DLD1 (cell line): ENCODE data around the gene TRMT1L.

Experiments
- in situ Hi-C: cut with HindIII; loops from 2 replicates; pipeline ENCODE4 v1.10.0; 2017; ENCODE audit warnings: low sequenced_read_pairs

TRMT1L gene

DNA sequence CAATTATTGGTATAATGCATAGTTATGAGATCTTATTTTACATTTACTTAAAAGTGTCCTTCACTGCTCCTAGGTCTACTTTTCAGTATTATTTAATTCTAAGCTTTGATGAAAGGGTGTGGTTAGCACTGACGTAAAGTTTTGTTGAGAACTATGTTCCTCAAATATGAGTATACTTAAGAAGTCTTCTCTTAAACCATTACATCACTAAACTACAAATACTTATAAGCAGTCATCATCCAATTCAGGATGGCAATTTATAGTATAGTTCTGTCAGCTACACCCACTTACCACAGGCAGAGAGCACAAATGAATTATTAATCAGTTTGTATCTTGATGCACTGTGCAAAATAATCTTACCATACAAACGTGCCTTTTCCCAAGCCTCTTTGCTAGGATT, 27.0 kb downstream of the TRMT1L start:
- in situ Hi-C loops: no loop called here

DNA sequence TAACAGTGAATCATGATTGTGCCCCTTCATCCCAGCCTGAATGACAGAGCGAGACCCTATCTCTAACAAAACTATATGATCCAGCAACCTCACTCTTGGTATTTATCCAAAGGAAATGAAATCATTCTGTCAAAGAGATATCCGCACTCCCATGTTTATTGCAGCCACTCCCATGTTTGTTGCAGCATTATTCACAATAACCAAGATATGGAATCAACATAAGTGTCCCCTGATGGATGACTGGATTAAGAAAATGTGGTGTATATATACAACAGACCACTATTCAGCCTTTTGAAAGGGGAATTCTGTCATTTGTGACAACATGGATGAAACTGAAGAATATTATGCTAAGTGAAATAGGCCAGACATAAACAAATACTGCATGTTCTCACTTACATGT, 44.4 kb downstream of the TRMT1L start:
- in situ Hi-C loops: no loop called here

DNA sequence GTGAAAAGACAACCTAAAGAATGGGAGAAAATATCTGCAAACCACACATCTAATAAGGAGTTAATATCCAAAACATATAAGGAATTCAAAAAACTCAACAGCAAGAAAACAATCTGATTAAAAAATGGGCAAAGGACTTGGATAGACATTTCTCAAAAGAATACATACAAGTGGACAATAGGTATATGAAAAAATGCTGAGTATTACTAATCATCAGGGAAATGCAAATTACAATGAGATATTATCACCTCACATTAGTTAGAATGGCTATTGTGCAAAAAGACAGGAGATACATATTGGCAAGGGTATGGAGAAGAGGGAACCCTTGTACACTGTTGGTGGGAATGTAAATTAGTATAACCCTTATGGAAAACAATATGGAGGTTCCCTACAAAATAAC, 44.9 kb downstream of the TRMT1L start:
- in situ Hi-C loops: no loop called here

DNA sequence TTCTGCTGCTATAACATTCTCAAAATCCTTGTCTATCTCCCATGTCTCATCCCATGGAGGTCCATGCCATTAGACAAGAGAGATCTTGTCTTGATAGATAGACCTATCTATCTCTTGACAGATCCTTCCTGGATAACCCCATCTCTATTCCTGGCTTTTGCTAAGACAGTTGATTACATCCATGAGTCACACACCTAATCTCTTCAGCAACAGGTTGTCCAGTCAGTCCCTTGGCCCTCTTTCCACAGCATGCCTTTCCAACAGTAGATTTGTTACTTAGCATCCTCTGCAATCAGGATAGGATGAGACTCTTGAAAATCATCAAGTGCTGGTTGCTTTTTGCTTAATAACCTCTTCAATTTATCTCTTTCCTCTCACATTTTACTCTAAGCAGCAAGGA, 46.6 kb downstream of the TRMT1L start:
- in situ Hi-C loops: no loop called here

DNA sequence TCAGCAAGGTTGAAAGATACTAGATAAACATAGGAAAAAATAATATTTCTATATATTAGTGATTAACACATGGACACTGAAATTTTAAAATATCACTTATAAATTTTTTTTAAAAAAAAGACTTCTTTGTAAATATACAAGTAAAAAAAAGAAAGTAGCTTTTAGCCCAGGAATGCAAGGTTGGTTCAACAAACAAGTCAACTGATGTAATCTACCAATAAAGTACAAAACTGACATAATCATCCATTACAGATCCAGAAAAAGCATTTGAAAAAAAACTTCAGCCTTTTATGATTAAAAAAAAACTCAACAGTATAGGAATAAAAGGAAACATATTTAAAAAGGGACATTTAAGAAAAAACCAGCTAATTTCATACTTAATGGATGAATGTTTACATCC, 48.4 kb downstream of the TRMT1L start:
- in situ Hi-C loops: no loop called here

DNA sequence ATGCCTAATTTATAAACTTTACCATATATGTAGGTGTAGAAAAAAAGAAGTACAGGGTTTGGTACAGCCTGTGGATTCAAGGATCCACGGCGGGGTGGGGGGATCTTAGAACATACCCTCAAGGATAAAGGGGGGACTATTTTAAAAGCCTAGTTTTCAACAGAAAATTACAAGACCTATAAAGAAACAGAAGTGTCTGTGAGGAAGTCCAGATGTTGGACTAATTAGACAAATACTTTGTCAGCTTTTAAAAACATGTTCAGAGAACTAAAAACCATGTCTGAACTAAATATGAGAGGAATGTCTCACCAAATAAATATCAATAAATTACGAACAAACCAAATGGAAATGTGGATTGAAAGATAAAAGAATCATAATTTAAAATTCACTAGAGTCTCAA, 51.6 kb downstream of the TRMT1L start:
- in situ Hi-C loops: no loop called here

DNA sequence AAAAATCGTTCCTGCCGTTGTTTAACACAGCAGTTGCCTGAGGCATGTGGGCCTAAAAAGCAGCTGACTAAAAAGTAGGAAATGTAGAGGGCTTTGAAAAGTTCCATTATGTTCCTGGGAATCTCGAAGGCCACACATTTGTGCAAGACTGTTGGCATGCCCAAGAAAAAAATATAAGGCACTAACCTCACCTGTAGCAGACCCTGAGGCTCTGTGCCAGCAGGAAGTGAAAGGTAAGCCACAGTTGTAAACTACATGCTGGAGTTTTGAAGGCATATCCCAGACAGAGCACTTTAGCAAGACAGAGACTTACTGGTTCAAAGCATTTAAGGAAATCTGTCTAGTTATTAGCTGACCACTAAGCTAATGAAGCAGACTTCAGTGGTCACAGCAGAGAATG, 52.7 kb downstream of the TRMT1L start:
- in situ Hi-C loops: no loop called here

DNA sequence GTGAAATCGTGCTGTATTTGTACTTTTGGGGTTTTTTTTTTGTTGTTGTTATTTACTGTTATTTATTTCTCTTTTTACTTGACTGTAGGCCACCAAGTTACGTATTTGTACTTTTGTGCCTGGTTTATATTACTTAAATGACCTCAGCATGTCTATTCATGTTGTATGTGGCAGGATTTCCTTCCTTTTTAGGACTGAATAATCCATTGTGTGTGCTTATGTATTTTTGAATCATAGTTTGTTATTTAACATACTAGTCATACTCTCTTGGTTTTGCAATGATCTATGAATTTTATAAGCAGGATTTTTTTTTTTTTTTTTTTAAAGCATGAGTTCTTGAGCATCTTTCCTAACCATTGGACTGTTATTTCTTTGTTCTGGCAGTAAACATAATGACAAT, 60.2 kb downstream of the TRMT1L start:
- in situ Hi-C loops: no loop called here

DNA sequence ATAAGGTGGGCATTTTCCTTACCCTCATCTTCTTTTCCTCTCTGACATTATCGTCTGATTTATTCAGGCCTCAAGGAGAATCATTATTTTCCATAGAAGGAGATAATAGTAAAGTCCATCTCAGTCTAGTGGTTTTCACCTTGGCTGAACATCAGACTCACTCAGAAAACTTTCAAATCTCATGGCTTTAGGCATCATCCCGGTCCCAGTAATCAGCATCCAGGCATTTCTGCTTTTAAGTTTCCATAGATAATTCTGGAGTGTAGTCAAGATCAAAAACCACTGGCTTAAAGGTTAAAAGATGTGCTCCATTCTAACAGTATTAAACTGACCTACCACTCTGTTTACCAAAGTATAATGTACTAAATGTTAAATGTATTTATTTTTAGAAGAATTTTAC, 62.0 kb downstream of the TRMT1L start:
- in situ Hi-C loops: no loop called here

DNA sequence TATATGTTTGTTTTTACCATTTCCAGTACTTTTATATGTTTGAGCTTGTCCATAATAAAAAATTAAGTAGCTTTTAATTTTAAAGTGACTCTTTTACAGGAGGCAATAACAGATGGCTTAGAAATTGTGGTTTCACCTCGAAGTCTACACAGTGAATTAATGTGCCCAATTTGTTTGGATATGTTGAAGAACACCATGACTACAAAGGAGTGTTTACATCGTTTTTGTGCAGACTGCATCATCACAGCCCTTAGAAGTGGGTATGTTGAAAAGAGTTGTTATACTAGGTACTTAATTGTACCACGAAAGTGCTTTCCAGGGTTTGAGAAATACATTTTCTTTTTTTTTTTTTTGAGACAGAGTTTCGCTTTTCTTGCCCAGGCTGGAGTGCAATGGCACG, 65.3 kb downstream of the TRMT1L start:
- in situ Hi-C loops: no loop called here

DNA sequence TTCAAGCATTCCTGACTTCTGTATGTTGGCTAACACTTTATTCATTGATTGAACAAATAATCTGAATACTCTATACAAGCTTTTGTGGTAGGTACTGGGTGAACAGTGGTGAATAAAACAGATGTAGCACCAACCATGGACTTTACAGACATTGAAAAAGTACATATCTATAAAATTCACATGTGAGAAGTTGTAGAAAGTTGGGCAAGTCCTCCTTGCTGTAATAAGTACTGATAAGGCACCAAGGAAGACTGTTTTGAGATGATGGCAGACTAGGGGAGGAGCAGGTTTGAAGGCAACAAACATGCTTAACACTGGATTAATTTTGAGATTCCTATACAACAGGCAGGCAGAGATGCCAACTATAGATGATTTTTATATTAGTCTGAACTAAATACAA, 69.0 kb downstream of the TRMT1L start:
- in situ Hi-C loops: no loop called here

DNA sequence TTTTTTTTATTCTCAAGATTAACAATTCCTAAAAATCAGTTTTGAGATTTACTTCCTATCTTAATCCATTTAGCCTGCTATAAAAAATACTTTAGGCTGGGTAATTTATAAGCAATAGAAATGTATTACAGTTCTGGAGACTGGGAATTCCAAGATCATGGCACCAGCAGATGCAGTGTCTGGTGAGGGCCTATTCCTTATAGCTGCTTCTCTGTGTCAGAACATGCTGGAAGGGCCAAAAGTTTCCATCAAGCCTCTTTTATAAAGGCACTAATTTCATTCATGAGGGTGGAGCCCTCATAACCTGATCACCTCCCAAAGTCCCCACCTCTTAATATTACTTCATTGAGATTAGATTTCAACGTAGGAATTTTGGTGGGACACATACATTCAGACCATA, 69.7 kb downstream of the TRMT1L start:
- in situ Hi-C loops: no loop called here

DNA sequence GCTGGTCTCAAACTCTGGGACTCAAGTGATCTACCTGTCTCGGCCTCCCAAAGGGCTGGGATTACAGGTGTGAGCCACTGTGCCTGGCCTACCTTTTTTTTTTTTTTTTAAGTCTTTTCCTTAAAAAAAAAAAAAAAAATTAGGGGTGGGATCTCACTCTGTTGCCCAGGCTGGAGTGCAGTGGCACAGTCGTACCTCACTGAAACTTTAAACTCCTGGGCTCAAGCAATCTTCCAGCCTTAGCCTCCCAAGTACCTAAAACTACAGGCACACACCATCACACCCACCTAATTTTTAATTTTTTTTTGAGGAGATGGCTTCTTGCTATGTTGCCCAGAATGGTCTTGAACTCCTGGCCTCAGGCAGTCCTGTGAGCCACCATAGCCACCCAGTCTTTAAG, 72.9 kb downstream of the TRMT1L start:
- in situ Hi-C loops: no loop called here

DNA sequence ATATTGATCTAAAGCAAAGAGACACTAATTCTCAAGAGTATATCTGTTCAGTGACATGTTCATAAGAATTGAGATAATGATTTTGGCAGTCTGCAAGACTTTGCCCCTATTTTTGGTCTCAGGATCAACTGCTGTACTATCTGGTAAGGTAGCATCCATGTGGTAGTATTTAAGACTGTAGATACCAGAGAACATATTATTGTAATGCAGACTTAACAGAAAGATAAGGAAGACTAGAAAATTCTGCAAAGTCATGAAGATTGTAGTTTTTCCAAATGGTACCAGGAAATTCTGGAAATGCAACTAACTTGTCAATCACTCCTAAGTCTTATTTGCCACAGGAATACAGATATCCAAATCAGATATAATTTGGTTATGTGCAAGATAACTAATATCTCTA, 76.3 kb downstream of the TRMT1L start:
- in situ Hi-C loops: no loop called here

DNA sequence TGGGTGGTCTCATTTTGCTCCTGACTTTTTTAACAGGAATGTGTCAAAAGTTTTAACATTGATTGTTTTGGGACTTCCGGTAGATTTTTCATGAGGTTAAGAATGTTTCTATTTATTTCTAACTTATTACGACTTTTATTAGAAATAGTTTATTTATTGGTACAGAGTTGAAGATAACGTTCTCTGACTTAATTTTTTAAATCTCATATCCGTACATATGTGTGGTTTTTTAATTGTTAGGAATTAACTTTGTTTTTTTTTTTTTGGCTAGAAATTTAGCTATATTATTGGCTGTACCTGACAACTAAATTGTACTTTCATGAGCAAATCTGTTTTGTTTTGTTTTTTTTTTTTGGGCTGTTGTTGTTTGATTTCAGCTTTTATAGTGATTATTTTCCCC, 79.4 kb downstream of the TRMT1L start:
- in situ Hi-C loops: no loop called here

DNA sequence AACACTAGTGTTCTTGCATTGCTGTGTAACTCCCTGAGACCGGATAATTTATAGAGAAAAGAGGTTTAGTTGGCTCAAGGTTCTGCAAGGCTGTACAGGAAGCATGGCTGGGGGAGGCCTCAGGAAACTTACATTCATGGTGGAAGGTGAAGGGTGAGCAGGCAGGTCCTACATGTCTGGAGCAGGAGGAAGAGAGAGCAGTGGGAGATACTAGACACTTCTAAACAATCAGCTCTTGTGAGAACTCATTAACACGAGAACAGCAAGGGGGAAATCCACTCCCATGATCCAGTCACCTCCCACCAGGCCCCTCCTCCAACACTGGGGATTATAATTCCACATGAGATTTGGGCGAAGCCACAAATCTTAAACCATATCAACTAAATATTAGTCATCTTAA, 81.3 kb downstream of the TRMT1L start:
- in situ Hi-C loops: no loop called here

DNA sequence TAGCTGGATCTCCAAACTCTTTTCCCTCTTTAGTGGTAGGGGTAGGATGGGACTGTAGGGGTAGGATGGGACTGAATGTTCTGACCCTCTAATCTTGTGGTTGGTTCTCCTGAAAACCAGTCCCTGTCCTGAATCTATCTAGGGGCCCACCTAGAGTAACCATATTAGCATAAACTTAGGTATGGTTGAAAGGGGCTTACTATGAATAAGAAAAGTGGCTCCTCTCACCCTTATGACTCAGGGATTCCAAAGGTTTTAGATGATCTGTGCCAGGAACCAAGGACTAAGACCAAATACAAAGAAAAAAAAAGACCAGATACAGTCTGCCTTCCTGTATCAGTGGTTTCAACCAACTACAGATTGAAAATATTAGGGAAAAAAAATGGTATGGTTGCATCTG, 82.4 kb downstream of the TRMT1L start:
- in situ Hi-C loops: no loop called here

DNA sequence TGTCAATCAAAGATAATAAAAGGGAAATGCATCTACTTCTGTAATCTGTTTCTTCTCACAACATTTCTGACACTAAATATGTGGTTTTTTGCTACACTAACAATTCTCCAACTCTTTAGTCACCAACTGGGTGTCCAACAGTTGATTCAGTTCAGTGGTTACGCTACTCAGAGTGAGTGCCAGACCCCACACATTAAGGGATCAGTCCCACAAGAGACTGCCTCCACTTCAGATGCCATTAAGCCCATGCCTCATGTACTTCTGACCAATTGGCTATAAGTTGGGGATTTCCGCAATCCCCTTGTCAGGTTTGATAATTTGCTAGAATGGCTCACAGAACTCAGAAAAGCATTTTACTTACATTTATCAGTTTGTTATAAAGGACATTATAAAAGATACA, 83.0 kb downstream of the TRMT1L start:
- in situ Hi-C loops: no loop called here

DNA sequence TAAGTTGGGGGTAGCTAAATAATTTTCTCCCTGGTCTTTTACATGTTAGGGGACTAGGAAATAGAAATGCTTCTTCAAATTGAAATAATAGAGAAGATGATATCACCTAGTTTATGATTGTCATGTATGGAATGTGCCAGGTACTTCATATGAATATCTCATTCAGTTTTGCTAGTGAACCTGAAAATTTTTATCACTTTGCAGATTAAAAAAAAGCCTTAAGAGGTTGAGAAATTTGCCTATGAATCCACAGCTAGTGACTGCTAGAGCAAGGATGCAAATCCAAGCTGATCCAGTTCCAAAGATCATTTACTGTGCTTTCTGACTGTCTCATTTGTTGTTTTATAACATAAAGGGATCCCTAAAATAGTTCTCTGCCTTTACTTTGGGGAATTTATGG, 86.7 kb downstream of the TRMT1L start:
- in situ Hi-C loops: no loop called here

DNA sequence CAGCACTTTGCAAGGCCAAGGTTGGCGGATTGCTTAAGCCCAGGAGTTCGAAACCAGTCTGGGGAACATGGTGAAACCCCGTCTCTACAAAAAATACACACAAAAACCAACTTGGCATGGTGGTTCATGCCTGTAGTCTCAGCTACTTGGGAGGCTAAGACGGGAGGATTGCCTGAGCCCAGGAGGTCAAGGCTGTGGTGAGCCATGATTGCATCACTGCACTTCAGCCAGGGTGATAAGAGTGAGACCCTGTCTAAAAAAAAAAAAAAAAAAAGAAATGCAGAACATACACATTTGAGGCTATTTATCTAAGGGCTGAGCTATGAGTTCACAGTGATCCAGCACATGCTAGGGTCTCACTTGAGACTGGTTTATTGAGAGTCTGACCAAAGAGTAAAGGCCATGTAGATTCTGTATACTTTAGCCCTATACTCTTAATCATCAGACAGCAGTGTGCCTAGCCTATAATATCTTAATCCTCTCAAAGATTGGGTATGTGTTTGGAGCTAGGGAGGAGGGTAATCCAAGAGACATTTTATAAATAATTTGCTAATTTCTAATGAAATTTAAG, 87.5 kb downstream of the TRMT1L start:
- in situ Hi-C loops: no loop called here

DNA sequence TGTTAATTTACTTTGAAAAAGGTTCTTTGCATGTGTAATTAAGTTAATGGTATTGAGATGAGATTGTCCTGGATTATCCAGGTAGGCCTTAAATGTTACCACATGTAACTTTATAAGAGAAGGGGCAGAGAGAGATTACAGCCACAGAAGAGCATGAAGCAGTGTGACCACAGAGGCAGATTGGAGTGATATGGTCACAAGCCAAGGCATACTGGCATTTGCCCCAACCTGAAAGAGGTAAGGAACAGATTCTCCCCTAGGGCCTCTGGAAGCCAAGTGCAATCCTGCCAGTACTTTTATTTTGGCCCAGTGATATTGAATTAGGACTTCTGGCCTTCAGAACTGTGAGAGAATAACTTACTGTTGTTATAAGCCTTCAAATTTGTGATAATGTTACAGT, 88.4 kb downstream of the TRMT1L start:
- in situ Hi-C loops: no loop called here
